Keratinocyte (primary cell): Measurements from ENCODE around the gene HOMEZ.

ENCODE experiments used
- CTCF ChIP-seq, 3 experiments: IDR thresholded peaks in 1 of 3; conservative IDR thresholded peaks in 1 of 3; optimal IDR thresholded peaks in 1 of 3; 2 replicates in 2 of 3; 3 replicates in 1 of 3; pipeline versions ENCODE3 to v1.5.1; 2011; ENCODE audit warnings: low read length in 3 of 3, mild to moderate bottlenecking in 3 of 3, moderate library complexity in 2 of 3, control low read depth in 1 of 3, inconsistent platforms in 1 of 3; ENCODE audit not compliant: insufficient read depth in 2 of 3; ENCODE audit errors: extremely low read depth in 1 of 3
- EZH2 ChIP-seq: IDR thresholded peaks from one replicate; pipeline ENCODE4 v1.6.1; 2012; ENCODE audit warnings: inconsistent platforms, mild to moderate bottlenecking, low read length, moderate library complexity

GRCh38 chr14:23307687-23308644 is 22.0 kb upstream of the HOMEZ start:
- TF ChIP-seq CTCF (optimal IDR thresholded peaks at IDR 0.05 in 1 of 3, IDR thresholded peaks at IDR 0.05 in 1 of 3, conservative IDR thresholded peaks at IDR 0.05 in 1 of 3; ENCODE audit: extremely low read depth in 1 of 3, insufficient read depth in 2 of 3, low read length in 3 of 3) (no peak), EZH2 (no peak)
